Activated CD4-positive, alpha-beta memory T cell treated with anti-CD3 and anti-CD28 coated beads, Interleukin-2, amount 10 ng/mL, durations not matched to agents 7 days and 5 days (primary cell): ENCODE measurements around the gene MKLN1. TPM values are rescaled to one million over a fixed set of nuclear protein-coding genes. Genes with fewer than 3 reads are reported as not detected.

ENCODE experiments used
- CTCF ChIA-PET: fragments of 350-600 bp; sonication (Branson Sonifier 250); formaldehyde crosslinking; loops from one replicate; lab custom pipeline; 2021; ENCODE audit warnings: antibody characterized with exemption, inconsistent platforms; lab: Charles Lee
- POLR2A ChIA-PET: fragments of 350-600 bp; sonication (Branson Sonifier 250); formaldehyde crosslinking; loops from one replicate; lab custom pipeline; 2021; ENCODE audit warnings: antibody characterized with exemption; lab: Charles Lee
- DNase-seq: peaks from one replicate; pipeline ENCODE4 v3.0.0-alpha.2; 2020
- H3K27ac Mint-ChIP-seq: one replicate; pipeline ENCODE4 v1.8.0; 2021; ENCODE audit warnings: mild to moderate bottlenecking, mixed read lengths
- H3K27me3 Mint-ChIP-seq: one replicate; pipeline ENCODE4 v1.8.0; 2021; ENCODE audit warnings: mixed read lengths
- H3K36me3 Mint-ChIP-seq: one replicate; pipeline ENCODE4 v1.8.0; 2021; ENCODE audit warnings: low read depth, mixed read lengths
- H3K4me1 Mint-ChIP-seq: one replicate; pipeline ENCODE4 v1.8.0; 2021; ENCODE audit warnings: mixed read lengths
- H3K4me3 Mint-ChIP-seq: one replicate; pipeline ENCODE4 v1.8.0; 2021; ENCODE audit warnings: mild to moderate bottlenecking, mixed read lengths
- H3K9me3 Mint-ChIP-seq: one replicate; pipeline ENCODE4 v1.8.0; 2021; ENCODE audit warnings: mixed read lengths
- total RNA-seq, 2 experiments: library from RNA; stranded (reverse); gene quantifications; one replicate each; pipeline ENCODE4 v1.2.3, GENCODE V29; 2021

Gene MKLN1
- total RNA-seq, 2 experiments from 2014 or later: 35.9 to 37.3 TPM

- Mint-ChIP-seq H3K36me3 (no peaks in the 10 kb centered on the region), H3K4me1 (peaks cover 7% of the 10 kb centered on the region), H3K9me3 (no peaks in the 10 kb centered on the region), H3K27me3 (no peaks in the 10 kb centered on the region), H3K4me3 (no peak overlapping the region), H3K27ac (no peak overlapping the region)
- POLR2A ChIA-PET: no interaction called here
- CTCF ChIA-PET: no interaction called here
- DNase-seq: no peak
Observed at GRCh38 chr7:131544021-131544420, 216.3 kb downstream of the MKLN1 start.

DNA sequence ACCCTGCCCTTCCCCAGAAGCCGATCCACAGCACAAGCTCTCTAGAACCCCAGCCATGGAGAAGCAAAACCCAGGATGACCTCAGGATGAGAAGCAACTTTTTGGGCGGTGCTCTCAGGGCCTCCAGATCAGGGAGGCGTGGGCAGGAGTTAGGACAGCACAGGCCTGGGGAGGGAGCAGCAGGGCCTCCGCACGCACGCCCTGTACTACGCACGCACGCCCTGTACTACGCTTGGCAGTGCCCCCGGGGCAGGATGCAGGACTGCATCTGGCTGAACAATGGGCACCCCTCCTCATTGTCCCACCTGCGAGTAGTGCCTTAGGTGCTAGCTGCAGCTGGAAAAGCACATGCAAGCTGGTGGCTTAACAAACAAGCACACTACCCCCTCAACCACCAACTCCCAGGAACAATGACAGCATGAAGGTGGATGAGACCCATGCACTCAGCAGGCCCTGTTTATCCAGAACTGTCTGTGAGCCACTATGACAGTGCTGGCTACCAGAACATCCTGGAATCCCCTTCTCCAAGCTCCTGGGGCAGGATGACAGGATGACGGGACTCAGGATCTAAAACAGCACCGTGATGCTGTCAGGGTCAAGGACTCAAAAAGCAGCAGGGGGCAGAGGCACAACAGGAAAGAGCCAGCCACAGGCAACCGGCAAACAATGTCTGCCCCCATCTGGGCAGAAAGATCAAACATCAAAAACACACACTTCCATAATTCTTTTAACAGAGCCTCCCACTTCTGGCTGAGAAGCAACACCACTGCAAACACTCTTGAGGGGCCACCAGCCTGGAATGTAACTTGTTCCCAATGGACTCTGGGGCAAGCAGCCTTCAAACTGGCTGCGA, 217.0 kb downstream of the MKLN1 start:
- Mint-ChIP-seq H3K4me1 (peaks cover 7% of the 10 kb centered on the region), H3K4me3 (no peak overlapping the region), H3K9me3 (no peaks in the 10 kb centered on the region), H3K36me3 (no peaks in the 10 kb centered on the region), H3K27ac (no peak overlapping the region), H3K27me3 (no peaks in the 10 kb centered on the region)
- CTCF ChIA-PET: interaction anchor here (2.3 kb wide), 1 partner anchor 40 kb away, joined by 5 read pairs; no protein-coding TSS in a partner anchor
- POLR2A ChIA-PET: no interaction called here
- no peak for DNase-seq

DNA sequence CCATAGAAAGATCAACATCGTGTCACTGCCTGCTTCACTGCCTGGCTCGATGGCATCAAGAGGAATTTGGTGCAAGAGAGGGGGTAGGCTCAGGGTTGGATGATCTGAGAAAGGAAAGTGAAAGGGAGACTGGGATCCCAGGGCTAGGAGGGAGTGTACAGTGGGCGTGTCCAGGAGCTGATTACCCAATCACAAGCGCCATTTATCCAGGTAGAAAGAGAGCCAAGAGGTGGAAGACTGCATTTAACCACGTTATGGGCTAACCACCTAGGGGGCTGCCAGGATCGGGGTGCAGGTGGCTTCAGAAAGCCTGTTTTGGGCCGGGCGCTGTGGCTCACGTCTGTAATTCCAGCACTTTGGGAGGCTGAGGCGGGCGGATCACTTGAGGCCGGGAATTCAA, 218.4 kb downstream of the MKLN1 start:
- POLR2A ChIA-PET: no interaction called here
- DNase-seq: no peak
- no peak overlapping the region for H3K27ac Mint-ChIP-seq
- peaks cover 7% of the 10 kb centered on the region for H3K4me1 Mint-ChIP-seq
- H3K36me3 Mint-ChIP-seq: no peaks in the 10 kb centered on the region
- no peaks in the 10 kb centered on the region for H3K9me3 Mint-ChIP-seq
- no peaks in the 10 kb centered on the region for H3K27me3 Mint-ChIP-seq
- no peak overlapping the region for H3K4me3 Mint-ChIP-seq
- CTCF ChIA-PET: interaction anchor here (0.6 to 2.3 kb wide), 15 partner anchors 8 to 1715 kb away, joined by 3 to 10 read pairs (median 4); no protein-coding TSS in a partner anchor

Other genes with a start within 250 kb of the MKLN1 start
- 1 to 10 TPM; 1.6 TPM for gene PODXL, start 228.8 kb downstream of the MKLN1 start, total RNA-seq